MG63 (cell line): Measurements from ENCODE around the gene STK39. TPM values are rescaled to one million over a fixed set of nuclear protein-coding genes. Genes with fewer than 3 reads are reported as not detected.

ENCODE experiments used
- DNase-seq: peaks from one replicate; pipeline ENCODE4 v3.0.0-alpha.2; 2020
- H3K27me3 ChIP-seq: fragments of 250-450 bp; sonication (Bioruptor Pico); 2 replicates; pipeline ENCODE4 v1.5.1; 2020; ENCODE audit warnings: mild to moderate bottlenecking, moderate library complexity
- H3K36me3 ChIP-seq: fragments of 250-450 bp; sonication (Bioruptor Pico); 2 replicates; pipeline ENCODE4 v1.5.1; 2020; ENCODE audit warnings: mild to moderate bottlenecking, moderate library complexity
- H3K4me3 ChIP-seq: fragments of 250-450 bp; sonication (Bioruptor Pico); 2 replicates; pipeline ENCODE4 v1.5.1; 2020; ENCODE audit warnings: mild to moderate bottlenecking, moderate library complexity
- H3K9me3 ChIP-seq: fragments of 250-450 bp; sonication (Bioruptor Pico); 2 replicates; pipeline ENCODE4 v1.5.1; 2020; ENCODE audit warnings: mild to moderate bottlenecking, moderate library complexity
- total RNA-seq: library from RNA; depleted of rRNA; stranded (reverse); fragments of >200 nt; shearing (Covaris generic); gene quantifications from 2 replicates; pipeline ENCODE4 v1.2.3, GENCODE V29; 2014; ENCODE audit warnings: low replicate concordance

The STK39 gene
- total RNA-seq, 1 experiment from 2014 or later: 28.1 TPM

DNA sequence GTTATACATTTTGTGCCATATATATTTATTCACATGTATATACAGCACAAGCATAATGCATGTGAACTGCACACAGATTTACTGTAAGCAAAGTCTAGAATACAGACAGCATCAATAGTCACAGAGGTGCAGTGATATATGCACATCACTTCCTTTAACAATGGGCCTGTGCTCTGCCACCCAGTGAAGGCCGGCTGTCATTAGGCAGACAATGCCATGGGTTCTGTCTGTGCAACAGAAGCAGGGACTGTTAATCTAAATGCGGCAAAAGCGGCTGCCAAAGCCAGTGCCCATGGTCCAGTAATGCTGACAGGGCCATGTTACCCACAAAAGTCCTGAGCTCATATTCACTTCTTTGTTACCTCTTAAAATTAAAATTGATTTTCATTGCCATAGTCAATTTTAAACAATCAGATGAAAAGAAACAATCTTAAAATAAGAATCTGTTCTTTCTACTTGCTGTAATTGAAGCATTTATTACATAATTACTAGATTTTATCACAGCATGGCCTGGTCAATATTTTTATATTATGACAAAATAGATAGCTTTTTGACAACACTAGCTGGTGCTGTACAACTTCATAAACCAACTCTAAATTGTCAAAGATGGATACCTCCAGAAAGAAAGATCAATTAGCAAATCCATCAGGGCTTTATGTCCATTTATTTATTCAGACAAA lies 232.0 kb downstream of the STK39 start:
- no peak for DNase-seq
- Histone ChIP-seq H3K9me3 (no peaks in the 10 kb centered on the region), H3K27me3 (no peaks in the 10 kb centered on the region), H3K36me3 (peaks cover 3% of the 10 kb centered on the region; the same call in 1 of the 2 replicates), H3K4me3 (no peak overlapping the region)

DNA sequence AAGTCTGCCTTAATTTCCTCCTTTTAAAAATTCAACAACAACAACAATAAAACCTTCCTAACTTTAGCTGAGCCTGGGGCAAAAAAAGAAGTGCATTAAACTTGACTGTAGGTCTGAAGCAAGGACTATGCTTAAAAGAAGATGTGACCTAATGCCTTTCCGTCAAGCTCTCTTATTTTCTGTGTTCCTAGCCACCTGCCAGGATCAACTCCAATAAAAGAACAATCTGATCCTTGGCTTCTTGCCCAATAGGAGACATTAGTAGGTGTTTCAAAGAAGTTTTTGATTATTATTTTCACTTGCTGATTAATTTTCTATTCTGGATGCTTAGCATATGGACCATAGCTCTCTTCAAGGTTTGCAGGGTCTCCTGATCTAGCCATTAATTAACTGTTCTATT lies 237.5 kb downstream of the STK39 start:
- H3K9me3 ChIP-seq: no peaks in the 10 kb centered on the region
- no peak for DNase-seq
- no peak overlapping the region for H3K4me3 ChIP-seq
- no peaks in the 10 kb centered on the region for H3K27me3 ChIP-seq
- H3K36me3 ChIP-seq: peaks cover 12% of the 10 kb centered on the region; the same call in 1 of the 2 replicates

GRCh38 chr2:168008646-168009195 lies 238.7 kb downstream of the STK39 start:
- H3K36me3 ChIP-seq: peaks cover 12% of the 10 kb centered on the region; the same call in 1 of the 2 replicates
- no peaks in the 10 kb centered on the region for H3K27me3 ChIP-seq
- no peak for DNase-seq
- no peak overlapping the region for H3K4me3 ChIP-seq
- no peaks in the 10 kb centered on the region for H3K9me3 ChIP-seq

DNA sequence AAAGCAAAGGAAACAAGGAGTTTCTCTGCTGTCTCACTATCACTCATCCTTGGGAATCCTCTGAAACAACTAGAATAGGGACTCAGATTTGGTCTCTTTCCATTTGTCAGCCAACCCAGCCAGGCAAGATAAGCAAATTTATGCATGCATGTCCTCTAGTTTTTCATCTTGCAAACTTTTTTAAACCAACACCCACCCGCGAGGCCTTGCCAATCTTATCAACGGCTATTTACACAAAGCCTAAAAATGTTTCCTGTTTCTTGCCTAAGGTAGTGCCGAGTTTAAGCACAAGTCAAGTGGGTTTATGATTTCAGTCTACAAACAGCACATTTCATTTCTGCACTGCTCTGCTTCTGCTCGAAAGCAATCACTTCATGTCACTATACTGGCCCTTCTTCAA lies 240.9 kb downstream of the STK39 start:
- H3K27me3 ChIP-seq: no peaks in the 10 kb centered on the region
- peaks cover 9% of the 10 kb centered on the region; the same call in 1 of the 2 replicates for H3K36me3 ChIP-seq
- DNase-seq: no peak
- no peak overlapping the region for H3K4me3 ChIP-seq
- H3K9me3 ChIP-seq: no peaks in the 10 kb centered on the region

DNA sequence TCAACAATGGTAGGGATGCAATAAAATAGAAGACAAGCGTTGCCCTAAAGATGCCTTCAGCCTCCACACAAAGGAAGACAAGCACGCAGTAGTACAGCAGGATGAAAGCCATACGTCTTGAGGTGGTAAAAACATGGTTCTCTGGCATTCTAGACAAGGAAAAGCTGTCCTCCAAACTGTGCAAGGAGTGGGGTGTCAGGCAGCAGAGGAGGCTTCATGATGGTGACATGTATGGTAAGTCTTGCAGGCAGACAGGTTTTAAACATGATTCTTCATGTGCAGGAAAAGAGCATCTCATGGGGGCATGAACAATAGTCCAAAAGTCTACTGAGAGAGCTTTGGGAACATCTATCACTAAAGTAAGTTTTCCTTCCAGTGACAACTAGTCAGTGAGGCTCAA lies 241.8 kb downstream of the STK39 start:
- Histone ChIP-seq H3K27me3 (no peaks in the 10 kb centered on the region), H3K36me3 (peaks cover 9% of the 10 kb centered on the region; the same call in 1 of the 2 replicates), H3K4me3 (no peak overlapping the region), H3K9me3 (no peaks in the 10 kb centered on the region)
- DNase-seq: no peak

DNA sequence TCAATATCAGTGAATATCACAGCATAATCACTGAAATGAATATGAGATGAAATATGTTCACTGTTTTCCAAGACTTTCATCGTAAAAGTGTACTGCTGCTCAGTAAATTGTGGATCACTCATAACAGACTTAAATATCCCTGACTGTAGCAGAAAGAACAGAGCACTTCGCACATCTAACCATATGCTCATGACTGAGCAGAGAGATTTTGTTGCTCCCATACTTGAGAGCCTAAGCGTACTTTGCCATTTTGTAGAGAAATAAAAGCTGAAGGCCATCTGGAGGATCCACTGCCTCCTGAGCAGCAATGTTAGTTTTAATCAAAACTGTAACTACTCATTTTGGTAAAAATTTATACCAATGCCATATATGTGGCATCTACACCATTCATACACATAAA lies 243.5 kb downstream of the STK39 start:
- no peaks in the 10 kb centered on the region for H3K9me3 ChIP-seq
- DNase-seq: no peak
- H3K27me3 ChIP-seq: no peaks in the 10 kb centered on the region
- peaks cover 5% of the 10 kb centered on the region; the same call in 1 of the 2 replicates for H3K36me3 ChIP-seq
- no peak overlapping the region for H3K4me3 ChIP-seq

- H3K36me3 ChIP-seq: no peaks in the 10 kb centered on the region; the same call in 1 of the 2 replicates
- no peaks in the 10 kb centered on the region for H3K27me3 ChIP-seq
- H3K9me3 ChIP-seq: no peaks in the 10 kb centered on the region
- no peak for DNase-seq
- no peak overlapping the region for H3K4me3 ChIP-seq
Observed at GRCh38 chr2:168002021-168002553, 245.3 kb downstream of the STK39 start.

GRCh38 chr2:167992278-167992677 lies 255.1 kb downstream of the STK39 start:
- H3K9me3 ChIP-seq: no peaks in the 10 kb centered on the region
- H3K4me3 ChIP-seq: no peak overlapping the region
- no peaks in the 10 kb centered on the region for H3K27me3 ChIP-seq
- no peak for DNase-seq
- no peaks in the 10 kb centered on the region for H3K36me3 ChIP-seq

DNA sequence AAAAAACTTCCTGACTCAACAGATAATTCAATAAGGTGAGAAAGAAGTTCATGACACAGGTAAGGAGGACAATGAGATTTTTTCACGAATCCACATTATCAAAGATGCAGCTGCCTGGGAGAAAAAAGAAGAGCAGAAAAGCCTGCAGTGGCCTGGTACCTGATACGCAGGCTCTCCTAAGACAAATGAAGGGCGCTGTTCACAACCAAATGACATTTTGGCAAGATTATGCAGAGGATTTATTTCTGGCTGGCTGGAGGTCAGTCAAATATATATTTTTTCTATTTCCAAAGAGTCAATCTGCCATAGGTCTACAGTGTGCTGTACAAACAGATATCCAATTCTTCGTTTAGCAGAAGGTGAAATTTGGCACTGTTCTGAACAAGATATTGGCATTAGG lies 257.3 kb downstream of the STK39 start:
- H3K27me3 ChIP-seq: no peaks in the 10 kb centered on the region
- H3K4me3 ChIP-seq: no peak overlapping the region
- H3K36me3 ChIP-seq: no peaks in the 10 kb centered on the region
- no peak for DNase-seq
- H3K9me3 ChIP-seq: no peaks in the 10 kb centered on the region

DNA sequence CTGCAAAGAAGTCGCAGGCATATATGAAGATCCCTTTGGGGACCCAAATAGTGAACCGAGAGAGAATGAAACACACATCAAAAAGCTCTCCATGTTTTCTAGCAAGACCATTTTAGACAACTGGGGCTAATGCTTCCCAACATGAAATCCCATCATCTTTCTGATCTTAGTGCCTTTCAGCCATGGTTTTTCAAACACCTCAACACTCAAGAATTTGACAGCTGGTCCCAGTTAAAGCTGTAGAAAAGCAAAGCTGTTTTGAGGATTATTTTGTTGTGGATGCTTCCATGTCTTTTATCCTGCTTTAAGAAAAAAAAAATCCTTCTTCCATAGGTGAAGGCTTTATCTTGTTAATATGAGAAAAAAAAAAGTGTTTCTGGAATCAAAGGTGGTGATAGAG lies 259.1 kb downstream of the STK39 start:
- Histone ChIP-seq H3K36me3 (no peaks in the 10 kb centered on the region), H3K27me3 (no peaks in the 10 kb centered on the region), H3K9me3 (no peaks in the 10 kb centered on the region), H3K4me3 (no peak overlapping the region)
- no peak for DNase-seq

GRCh38 chr2:167987558-167987957 lies 259.8 kb downstream of the STK39 start:
- Histone ChIP-seq H3K4me3 (no peak overlapping the region), H3K27me3 (no peaks in the 10 kb centered on the region), H3K36me3 (no peaks in the 10 kb centered on the region), H3K9me3 (no peaks in the 10 kb centered on the region)
- no peak for DNase-seq

GRCh38 chr2:167987026-167987425 lies 260.4 kb downstream of the STK39 start:
- Histone ChIP-seq H3K27me3 (no peaks in the 10 kb centered on the region), H3K36me3 (no peaks in the 10 kb centered on the region), H3K4me3 (no peak overlapping the region), H3K9me3 (no peaks in the 10 kb centered on the region)
- no peak for DNase-seq

GRCh38 chr2:167986223-167986622 lies 261.2 kb downstream of the STK39 start:
- H3K9me3 ChIP-seq: no peaks in the 10 kb centered on the region
- no peaks in the 10 kb centered on the region for H3K27me3 ChIP-seq
- H3K36me3 ChIP-seq: no peaks in the 10 kb centered on the region
- DNase-seq: no peak
- H3K4me3 ChIP-seq: no peak overlapping the region

GRCh38 chr2:167981945-167982344 lies 265.4 kb downstream of the STK39 start:
- Histone ChIP-seq H3K4me3 (no peak overlapping the region), H3K27me3 (no peaks in the 10 kb centered on the region), H3K36me3 (no peaks in the 10 kb centered on the region), H3K9me3 (no peaks in the 10 kb centered on the region)
- no peak for DNase-seq

- Histone ChIP-seq H3K9me3 (no peaks in the 10 kb centered on the region), H3K27me3 (no peaks in the 10 kb centered on the region), H3K36me3 (no peaks in the 10 kb centered on the region), H3K4me3 (no peak overlapping the region)
- no peak for DNase-seq
Observed at GRCh38 chr2:167980439-167980838, 267.0 kb downstream of the STK39 start.

DNA sequence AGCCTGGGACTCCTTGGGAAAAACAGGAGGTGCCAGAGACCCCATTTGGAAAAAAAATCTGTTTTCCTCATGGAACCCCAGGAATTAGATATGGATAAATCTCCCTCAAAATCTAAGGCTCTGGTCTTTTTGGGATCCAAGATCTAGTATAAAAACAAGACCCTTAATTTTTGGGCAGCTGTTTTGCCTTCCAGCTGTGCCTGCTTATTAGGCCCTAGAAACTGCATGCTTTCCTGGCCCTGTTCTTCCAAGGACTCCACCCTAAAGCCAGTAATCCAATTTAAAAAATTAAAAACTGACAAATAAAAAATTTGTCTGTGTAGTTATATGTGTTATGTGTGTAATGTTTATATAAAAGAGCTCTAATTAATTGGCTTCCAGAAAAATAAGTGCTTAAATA lies 274.6 kb downstream of the STK39 start:
- DNase-seq: no peak
- Histone ChIP-seq H3K9me3 (peaks cover 3% of the 10 kb centered on the region), H3K36me3 (peaks cover 8% of the 10 kb centered on the region), H3K27me3 (no peaks in the 10 kb centered on the region), H3K4me3 (no peak overlapping the region)

- no peak overlapping the region for H3K4me3 ChIP-seq
- peaks cover 8% of the 10 kb centered on the region for H3K36me3 ChIP-seq
- peaks cover 3% of the 10 kb centered on the region for H3K9me3 ChIP-seq
- H3K27me3 ChIP-seq: no peaks in the 10 kb centered on the region
- DNase-seq: no peak
Observed at GRCh38 chr2:167972020-167972419, 275.4 kb downstream of the STK39 start.
